ENCODE results near the gene SLC6A1. TPM values are rescaled to one million over a fixed set of nuclear protein-coding genes. Genes with fewer than 3 reads are reported as not detected.
A peak's percentile ranks its signal among the peaks of the same experiment; 100 is the strongest.

Gene SLC6A1
- total and polyA plus RNA-seq, 2 of the 8 experiments (the other 6 are each of a cell fraction or from before 2014, with no cell fraction given) = 0.30 to 0.63 TPM

DNA sequence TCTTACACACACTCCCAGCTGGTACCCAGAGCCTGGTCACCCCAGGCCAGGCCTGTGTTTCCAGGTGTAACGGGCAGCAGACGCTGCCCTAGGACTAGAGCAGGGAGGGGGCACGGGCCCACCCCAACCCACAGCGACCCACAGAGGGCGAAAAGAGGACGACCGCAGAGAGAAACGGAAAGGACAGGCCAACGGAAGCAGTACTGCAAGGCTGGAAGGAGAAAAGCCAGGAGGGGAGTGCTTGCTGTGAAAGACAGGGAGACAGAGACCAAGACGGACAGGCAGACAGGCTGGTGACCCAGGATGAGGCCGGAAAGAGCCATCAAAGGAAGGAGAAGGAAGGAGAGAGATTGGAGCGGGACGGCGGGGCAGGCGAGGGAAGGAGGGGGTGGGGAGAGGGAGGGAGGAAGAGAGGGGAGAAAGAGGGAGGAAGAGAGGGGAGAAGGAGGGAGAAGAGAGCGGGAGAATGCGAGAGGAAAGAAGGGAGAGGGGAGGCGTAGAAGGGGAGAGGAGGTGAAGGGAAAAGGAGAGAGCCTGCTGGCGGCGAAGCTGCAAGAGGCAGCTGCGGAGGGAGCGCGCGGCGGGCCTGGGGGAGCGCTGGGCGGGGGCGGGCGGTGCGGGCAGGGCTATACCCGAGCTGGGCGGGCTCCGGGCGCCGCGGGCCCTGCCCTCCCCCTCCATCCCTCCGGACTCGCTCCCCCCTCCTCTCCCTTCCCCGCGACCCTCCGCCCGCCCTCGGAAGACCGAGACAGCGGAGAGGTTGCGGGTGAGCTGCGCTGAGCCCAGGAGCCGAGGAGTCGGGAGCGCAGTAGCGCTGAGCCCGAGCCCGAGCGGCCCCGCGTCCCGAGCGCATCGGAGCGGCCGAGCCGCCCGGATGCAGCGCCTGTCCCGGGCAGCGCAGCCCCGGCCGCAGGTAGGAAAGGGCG, at the start of gene SLC6A1 (continued):
- TF ChIP-seq PHF8 (conservative IDR thresholded peaks at IDR 0.05; ENCODE audit: low read depth, low read length) (no peak), EGR1 (IDR thresholded peaks at IDR 0.05; ENCODE audit: borderline replicate concordance, low read depth, low read length) (peak; percentile 89), HDAC2 (IDR thresholded peaks at IDR 0.05; ENCODE audit: borderline replicate concordance in 1 of 2, low read depth in 2 of 2, low read length in 2 of 2) (no peak), KDM4A (IDR thresholded peaks at IDR 0.05; ENCODE audit: low read depth, low read length, severe bottlenecking) (peak; percentile 57), RFX5 (IDR thresholded peaks at IDR 0.05; ENCODE audit: borderline replicate concordance, low read depth, low read length) (no peak), EZH2 (IDR thresholded peaks at IDR 0.05; ENCODE audit: low read depth, low read length, severe bottlenecking) (no peak), TAF7 (optimal IDR thresholded peaks at IDR 0.05; ENCODE audit: borderline replicate concordance, low read depth, low read length) (no peak), YY1 (IDR thresholded peaks at IDR 0.05; ENCODE audit: low read depth, low read length) (no peak), BACH1 (IDR thresholded peaks at IDR 0.05; ENCODE audit: low read length) (no peak), CTBP2 (IDR thresholded peaks at IDR 0.05; ENCODE audit: borderline replicate concordance, insufficient read depth, insufficient read length, low read length) (peak; percentile 55), CREB1 (IDR thresholded peaks at IDR 0.05) (no peak), SIN3A (conservative IDR thresholded peaks at IDR 0.05 in 1 of 2, IDR thresholded peaks at IDR 0.05 in 1 of 2; ENCODE audit: low read depth in 1 of 2, low read length in 2 of 2) (no peak), KDM5A (IDR thresholded peaks at IDR 0.05; ENCODE audit: low read length) (no peak), SRF (IDR thresholded peaks at IDR 0.05; ENCODE audit: low read depth, low read length) (no peak), MAFK (IDR thresholded peaks at IDR 0.05; ENCODE audit: low read depth, low read length) (no peak), RAD21 (IDR thresholded peaks at IDR 0.05 in 1 of 2, conservative IDR thresholded peaks at IDR 0.05 in 1 of 2; ENCODE audit: low read depth in 2 of 2, low read length in 2 of 2) (peak; percentile 50 to 63; a peak in 3 of 4 replicates), GTF2F1 (IDR thresholded peaks at IDR 0.05; ENCODE audit: borderline replicate concordance, low read depth, low read length) (no peak), BCL11A (IDR thresholded peaks at IDR 0.05; ENCODE audit: low read depth in 2 of 2, low read length in 2 of 2) (no peak), JUN (IDR thresholded peaks at IDR 0.05; ENCODE audit: low read depth, low read length) (no peak)
- TF ChIP-seq, protein P1, sequence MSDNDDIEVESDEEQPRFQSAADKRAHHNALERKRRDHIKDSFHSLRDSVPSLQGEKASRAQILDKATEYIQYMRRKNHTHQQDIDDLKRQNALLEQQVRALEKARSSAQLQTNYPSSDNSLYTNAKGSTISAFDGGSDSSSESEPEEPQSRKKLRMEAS (IDR thresholded peaks at IDR 0.05) = no peak
- TF ChIP-seq, protein P2, sequence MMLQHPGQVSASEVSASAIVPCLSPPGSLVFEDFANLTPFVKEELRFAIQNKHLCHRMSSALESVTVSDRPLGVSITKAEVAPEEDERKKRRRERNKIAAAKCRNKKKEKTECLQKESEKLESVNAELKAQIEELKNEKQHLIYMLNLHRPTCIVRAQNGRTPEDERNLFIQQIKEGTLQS (IDR thresholded peaks at IDR 0.05; ENCODE audit: insufficient read depth, low read depth, low read length) = no peak

All from H1 (cell line).